ENCODE measurements around the gene ARPP19.

ARPP19 gene

GRCh38 chr15:52568601-52569585 is at the start of gene ARPP19:
TSS of gene ARPP19 (minus strand) at chr15:52569030. CDS start at chr15:52568892, 138 bp downstream.
- H3K4me3 ChIP-seq (ENCODE audit: low read depth, low read length) = peak within 1 kb of the TSS; percentile 62
- peak; percentile 40; the same call in 1 of the 2 replicates for TF ChIP-seq CTCF (IDR thresholded peaks at IDR 0.05; ENCODE audit: control insufficient read depth, extremely low read depth, insufficient read depth)
- DNase-seq (ENCODE audit: low read depth) = peak; percentile 83

- no peak for DNase-seq (ENCODE audit: low read depth)
- no peak overlapping the region for H3K4me3 ChIP-seq (ENCODE audit: low read depth, low read length)
- TF ChIP-seq CTCF (IDR thresholded peaks at IDR 0.05; ENCODE audit: control insufficient read depth, extremely low read depth, insufficient read depth) = no peak
Measured at GRCh38 chr15:52617026-52617425, 48.2 kb upstream of the ARPP19 start.

GRCh38 chr15:52615302-52615701 is 46.5 kb upstream of the ARPP19 start:
- no peak overlapping the region for H3K4me3 ChIP-seq (ENCODE audit: low read depth, low read length)
- DNase-seq (ENCODE audit: low read depth) = no peak
- no peak for TF ChIP-seq CTCF (IDR thresholded peaks at IDR 0.05; ENCODE audit: control insufficient read depth, extremely low read depth, insufficient read depth)

GRCh38 chr15:52609593-52609992 is 40.8 kb upstream of the ARPP19 start:
- no peak for TF ChIP-seq CTCF (IDR thresholded peaks at IDR 0.05; ENCODE audit: control insufficient read depth, extremely low read depth, insufficient read depth)
- no peak for DNase-seq (ENCODE audit: low read depth)
- H3K4me3 ChIP-seq (ENCODE audit: low read depth, low read length) = no peak overlapping the region

- DNase-seq (ENCODE audit: low read depth) = no peak
- H3K4me3 ChIP-seq (ENCODE audit: low read depth, low read length) = no peak overlapping the region
- no peak for TF ChIP-seq CTCF (IDR thresholded peaks at IDR 0.05; ENCODE audit: control insufficient read depth, extremely low read depth, insufficient read depth)
Measured at GRCh38 chr15:52584414-52584813, 15.6 kb upstream of the ARPP19 start.

GRCh38 chr15:52579852-52580251 is 11.0 kb upstream of the ARPP19 start:
- TF ChIP-seq CTCF (IDR thresholded peaks at IDR 0.05; ENCODE audit: control insufficient read depth, extremely low read depth, insufficient read depth) = no peak
- no peak for DNase-seq (ENCODE audit: low read depth)
- no peak overlapping the region for H3K4me3 ChIP-seq (ENCODE audit: low read depth, low read length)
